Measurements from ENCODE around the gene KISS1R.
A peak's percentile ranks its signal among the peaks of the same experiment; 100 is the strongest.

The KISS1R gene

DNA sequence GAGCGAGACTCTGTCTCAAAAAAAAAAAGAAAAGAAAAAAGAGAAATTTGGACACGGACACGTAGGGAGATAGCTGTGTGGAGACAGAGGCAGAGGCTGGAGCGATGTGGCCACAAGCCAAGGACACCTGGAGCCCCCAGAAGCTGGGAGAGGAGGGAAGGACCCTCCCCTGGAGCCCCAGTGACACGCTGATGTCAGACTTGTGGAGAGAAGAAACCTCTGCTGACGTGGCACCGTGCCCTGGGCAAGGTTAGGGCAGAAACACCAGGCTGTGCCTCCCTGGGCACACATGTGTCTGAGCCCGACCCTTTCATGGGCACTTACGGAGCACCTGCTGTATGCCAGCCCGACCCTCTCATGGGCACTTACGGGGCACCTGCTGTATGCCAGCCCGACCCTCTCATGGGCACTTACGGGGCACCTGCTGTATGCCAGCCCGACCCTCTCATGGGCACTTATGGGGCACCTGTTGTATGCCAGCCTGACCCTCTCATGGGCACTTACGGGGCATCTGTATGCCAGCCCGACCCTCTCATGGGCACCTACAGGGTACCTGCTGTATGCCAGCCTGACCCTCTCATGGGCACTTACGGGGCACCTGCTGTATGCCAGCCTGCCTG, 26.5 kb downstream of the KISS1R start:
- H3K9me3 ChIP-seq: no peaks in the 10 kb centered on the region
- H3K4me3 ChIP-seq (ENCODE audit: low read depth, low read length): no peak overlapping the region
- H3K27me3 ChIP-seq: no peaks in the 10 kb centered on the region
- TF ChIP-seq, protein P1, sequence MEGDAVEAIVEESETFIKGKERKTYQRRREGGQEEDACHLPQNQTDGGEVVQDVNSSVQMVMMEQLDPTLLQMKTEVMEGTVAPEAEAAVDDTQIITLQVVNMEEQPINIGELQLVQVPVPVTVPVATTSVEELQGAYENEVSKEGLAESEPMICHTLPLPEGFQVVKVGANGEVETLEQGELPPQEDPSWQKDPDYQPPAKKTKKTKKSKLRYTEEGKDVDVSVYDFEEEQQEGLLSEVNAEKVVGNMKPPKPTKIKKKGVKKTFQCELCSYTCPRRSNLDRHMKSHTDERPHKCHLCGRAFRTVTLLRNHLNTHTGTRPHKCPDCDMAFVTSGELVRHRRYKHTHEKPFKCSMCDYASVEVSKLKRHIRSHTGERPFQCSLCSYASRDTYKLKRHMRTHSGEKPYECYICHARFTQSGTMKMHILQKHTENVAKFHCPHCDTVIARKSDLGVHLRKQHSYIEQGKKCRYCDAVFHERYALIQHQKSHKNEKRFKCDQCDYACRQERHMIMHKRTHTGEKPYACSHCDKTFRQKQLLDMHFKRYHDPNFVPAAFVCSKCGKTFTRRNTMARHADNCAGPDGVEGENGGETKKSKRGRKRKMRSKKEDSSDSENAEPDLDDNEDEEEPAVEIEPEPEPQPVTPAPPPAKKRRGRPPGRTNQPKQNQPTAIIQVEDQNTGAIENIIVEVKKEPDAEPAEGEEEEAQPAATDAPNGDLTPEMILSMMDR (IDR thresholded peaks at IDR 0.05; ENCODE audit: low read depth, low read length): no peak
- H3K4me1 ChIP-seq: peaks cover 20% of the 10 kb centered on the region
- DNase-seq: peak; percentile 6
- H3K36me3 ChIP-seq: peaks cover 12% of the 10 kb centered on the region

DNA sequence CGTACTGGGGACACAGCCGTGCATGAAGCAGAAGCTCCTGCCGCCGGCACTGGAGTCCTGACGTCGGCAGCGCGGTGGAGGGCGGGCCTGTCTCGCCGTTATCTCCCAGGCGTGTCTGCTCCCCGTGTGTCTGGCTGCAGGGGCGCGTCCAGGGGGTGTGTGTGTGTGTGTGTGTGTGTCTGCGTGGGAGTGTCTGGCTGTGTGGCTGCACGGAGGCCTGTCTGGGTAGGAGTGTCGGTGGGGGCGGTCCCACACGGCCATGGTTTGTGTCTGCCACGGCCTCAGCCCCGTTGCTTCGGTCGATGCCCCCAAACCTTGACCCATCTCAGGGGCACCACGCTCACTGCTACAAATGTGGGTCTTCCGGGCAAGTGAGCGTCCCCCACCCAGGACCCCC, 27.0 kb downstream of the KISS1R start:
- Histone ChIP-seq H3K9me3 (no peaks in the 10 kb centered on the region), H3K27me3 (no peaks in the 10 kb centered on the region), H3K4me1 (peaks cover 20% of the 10 kb centered on the region), H3K36me3 (peaks cover 12% of the 10 kb centered on the region), H3K4me3 (ENCODE audit: low read depth, low read length) (peak overlapping the region; percentile 49)
- DNase-seq: peak; percentile 93
- TF ChIP-seq, protein P1 (IDR thresholded peaks at IDR 0.05; ENCODE audit: low read depth, low read length): no peak

DNA sequence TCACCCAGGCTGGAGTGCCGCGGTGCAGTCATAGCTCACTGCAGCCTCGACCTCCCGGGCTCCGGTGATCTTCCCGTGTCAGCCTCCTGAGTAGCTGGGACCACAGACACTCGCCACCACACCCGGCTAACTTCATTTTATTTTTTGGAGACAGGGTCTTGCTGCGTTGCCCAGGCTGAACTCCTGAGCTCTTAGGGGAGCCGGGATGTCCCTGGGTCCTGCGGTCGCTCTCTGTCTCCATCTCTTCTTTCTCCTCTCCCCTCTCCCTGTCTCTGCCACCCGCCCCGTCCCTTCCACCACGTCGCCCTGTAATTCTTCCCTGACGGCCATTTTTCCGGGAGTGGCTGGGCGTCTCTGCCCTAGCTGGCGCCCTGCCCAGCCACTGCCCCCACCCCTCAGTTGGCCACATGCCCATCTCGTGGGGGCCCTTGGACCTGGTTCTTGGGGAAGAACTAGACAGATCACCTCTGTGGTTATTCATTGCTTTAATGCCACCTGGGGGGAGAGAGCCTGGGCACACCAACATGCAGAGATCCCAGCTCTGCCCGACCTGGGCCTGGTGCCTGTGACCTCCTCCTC, 27.6 kb downstream of the KISS1R start:
- no peaks in the 10 kb centered on the region for H3K27me3 ChIP-seq
- DNase-seq: peak; percentile 70
- H3K4me1 ChIP-seq: peaks cover 18% of the 10 kb centered on the region
- H3K9me3 ChIP-seq: no peaks in the 10 kb centered on the region
- H3K4me3 ChIP-seq (ENCODE audit: low read depth, low read length): peak overlapping the region; percentile 49
- peaks cover 12% of the 10 kb centered on the region for H3K36me3 ChIP-seq
- TF ChIP-seq, protein P1 (IDR thresholded peaks at IDR 0.05; ENCODE audit: low read depth, low read length): no peak

DNA sequence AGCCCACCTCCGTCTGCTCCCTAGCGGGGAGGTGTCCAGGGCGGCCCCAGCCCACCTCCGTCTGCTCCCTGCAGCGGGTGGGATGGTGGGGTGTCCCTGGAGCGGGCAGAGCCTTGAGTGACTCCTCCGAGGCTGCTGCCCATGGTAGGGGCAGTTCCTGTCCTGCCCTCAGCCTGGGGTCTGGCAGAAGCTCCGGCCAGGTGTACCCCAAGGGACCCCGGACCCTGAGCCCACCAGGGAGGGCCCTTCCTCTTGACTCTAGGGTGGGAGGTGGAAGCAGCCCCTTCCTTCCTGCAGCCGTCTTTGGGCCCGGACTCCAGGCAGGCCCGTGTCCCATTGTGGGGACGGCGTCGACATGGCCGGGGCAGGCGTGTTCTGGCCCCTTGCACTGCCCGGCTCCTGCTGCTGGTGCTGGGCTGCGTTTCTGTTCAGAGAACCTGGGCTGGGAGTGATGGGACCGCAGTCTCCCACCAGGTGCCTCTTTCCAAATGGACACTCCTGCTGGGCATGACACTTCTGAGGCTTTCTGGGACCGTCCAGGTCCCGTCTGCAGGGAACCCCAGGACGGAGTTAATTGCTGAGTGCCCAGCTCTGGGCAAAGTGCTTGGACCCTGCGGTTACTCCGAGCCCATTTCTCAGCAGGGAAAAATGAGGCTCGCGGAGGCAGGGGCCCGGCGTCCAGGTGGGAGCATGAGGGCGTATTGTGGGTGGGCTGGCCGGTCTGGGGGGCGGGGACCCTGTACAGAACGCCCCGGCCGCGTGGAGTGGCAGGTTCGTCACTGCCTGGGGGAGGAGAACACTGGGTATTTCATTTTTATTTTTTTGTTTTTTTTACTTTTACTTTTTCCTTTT, 28.5 kb downstream of the KISS1R start:
- Histone ChIP-seq H3K4me3 (ENCODE audit: low read depth, low read length) (no peak overlapping the region), H3K9me3 (no peaks in the 10 kb centered on the region), H3K27me3 (no peaks in the 10 kb centered on the region), H3K4me1 (peaks cover 9% of the 10 kb centered on the region), H3K36me3 (peaks cover 12% of the 10 kb centered on the region)
- DNase-seq: no peak
- TF ChIP-seq, protein P1 (IDR thresholded peaks at IDR 0.05; ENCODE audit: low read depth, low read length): no peak

DNA sequence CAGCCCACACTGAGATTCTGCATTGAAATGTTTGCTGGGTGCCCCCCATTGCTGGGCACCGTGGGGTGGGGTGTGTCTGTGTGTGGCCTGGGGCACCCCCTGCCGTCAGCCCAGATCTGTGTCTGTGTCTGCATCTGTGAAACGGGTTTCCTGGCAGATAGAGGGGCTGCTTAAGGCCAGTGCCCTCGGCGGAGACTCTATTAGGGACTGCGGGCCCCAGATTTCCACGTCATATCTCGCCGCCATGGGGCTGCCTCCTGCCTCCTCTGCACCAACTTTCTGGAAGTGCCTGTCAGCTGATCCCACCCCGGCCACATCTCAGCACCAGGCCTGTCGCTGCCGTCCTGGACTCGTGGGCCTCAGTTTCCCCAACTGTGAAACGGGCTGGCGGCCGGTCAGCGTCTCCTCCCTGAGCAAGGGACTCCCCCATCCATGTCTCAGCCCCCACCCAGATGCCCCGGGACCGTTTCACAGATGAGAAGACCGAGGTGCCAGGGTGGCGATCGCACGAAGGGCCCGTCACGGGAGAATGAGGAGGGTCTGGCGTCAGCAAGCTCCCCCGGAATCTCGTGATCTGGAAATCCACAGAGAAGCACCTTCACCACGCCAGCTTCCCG, 30.1 kb downstream of the KISS1R start:
- H3K4me1 ChIP-seq: peaks cover 5% of the 10 kb centered on the region

More for the DNA sequence above, 30.1 kb downstream of the KISS1R start:
- Histone ChIP-seq H3K27me3 (no peaks in the 10 kb centered on the region), H3K9me3 (no peaks in the 10 kb centered on the region), H3K4me3 (ENCODE audit: low read depth, low read length) (no peak overlapping the region), H3K36me3 (peaks cover 12% of the 10 kb centered on the region)
- DNase-seq: no peak
- TF ChIP-seq, protein P1 (IDR thresholded peaks at IDR 0.05; ENCODE audit: low read depth, low read length): no peak

Measured in BE2C (cell line).